Measurements from ENCODE around the gene TRPM1. TPM values are rescaled to one million over a fixed set of nuclear protein-coding genes. Genes with fewer than 3 reads are reported as not detected.

The TRPM1 gene
- total RNA-seq, 2 donors from 2014 or later = not detected

DNA sequence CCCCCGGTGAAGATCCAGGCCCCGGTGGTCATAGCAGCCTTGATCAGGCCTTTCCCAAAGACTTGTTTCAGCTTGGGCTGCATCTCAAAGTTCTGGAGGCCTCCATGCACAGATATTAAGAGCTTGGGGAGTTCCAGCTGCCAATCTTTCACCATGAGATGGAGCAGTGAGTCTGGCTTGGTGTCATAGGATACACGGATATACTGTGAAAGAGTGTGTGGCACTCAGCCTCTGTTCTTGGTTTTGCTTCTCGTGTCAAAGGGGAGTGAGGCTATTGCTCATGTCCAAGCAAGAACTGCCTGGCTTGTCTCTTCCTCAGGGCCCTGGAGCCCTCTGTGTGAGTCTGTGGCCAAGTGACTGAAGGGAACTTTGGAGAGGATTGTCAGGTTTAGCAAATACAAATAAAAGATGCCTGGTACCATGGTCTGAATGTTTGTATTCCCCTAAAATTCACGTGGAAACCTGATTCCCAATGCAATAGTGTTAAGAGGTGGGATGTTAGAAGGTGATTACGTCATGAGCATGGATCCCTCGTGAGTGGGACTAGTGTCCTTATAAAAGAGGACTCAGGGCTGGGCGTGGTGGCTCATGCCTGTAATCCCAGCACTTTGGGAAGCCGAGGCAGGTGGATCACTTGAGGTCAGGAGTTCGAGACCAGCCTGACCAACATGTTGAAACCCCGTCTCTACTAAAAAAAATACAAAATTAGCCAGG, 33.5 kb downstream of the TRPM1 start:
- no peaks in the 10 kb centered on the region for H3K36me3 Mint-ChIP-seq (ENCODE audit: insufficient read depth in 2 of 2)
- DNase-seq (no peak), ATAC-seq (replicated peaks in 1 of 2) (no peak)
- no peaks in the 10 kb centered on the region for H3K9me3 Mint-ChIP-seq
- no peak overlapping the region for H3K27ac Mint-ChIP-seq
- H3K27me3 Mint-ChIP-seq (ENCODE audit: low read depth) = peaks cover 6% of the 10 kb centered on the region
- H3K4me1 Mint-ChIP-seq (ENCODE audit: low read depth) = no peaks in the 10 kb centered on the region
- no peak overlapping the region for H3K4me3 Mint-ChIP-seq

GRCh38 chr15:31065824-31066223, 35.7 kb downstream of the TRPM1 start:
- Mint-ChIP-seq H3K36me3 (ENCODE audit: insufficient read depth in 2 of 2) (no peaks in the 10 kb centered on the region), H3K27me3 (ENCODE audit: low read depth) (no peaks in the 10 kb centered on the region), H3K27ac (no peak overlapping the region), H3K4me1 (ENCODE audit: low read depth) (no peaks in the 10 kb centered on the region), H3K4me3 (no peak overlapping the region), H3K9me3 (no peaks in the 10 kb centered on the region)
- ATAC-seq (replicated peaks in 1 of 2) (no peak), DNase-seq (no peak)

- H3K27ac Mint-ChIP-seq = no peak overlapping the region
- H3K4me3 Mint-ChIP-seq = no peak overlapping the region
- H3K4me1 Mint-ChIP-seq (ENCODE audit: low read depth) = no peaks in the 10 kb centered on the region
- H3K9me3 Mint-ChIP-seq = no peaks in the 10 kb centered on the region
- H3K27me3 Mint-ChIP-seq (ENCODE audit: low read depth) = peaks cover 16% of the 10 kb centered on the region
- DNase-seq (no peak), ATAC-seq (replicated peaks in 1 of 2) (no peak)
- peaks cover 0 to 3% of the 10 kb centered on the region in 2 donors for H3K36me3 Mint-ChIP-seq (ENCODE audit: insufficient read depth in 2 of 2)
Measured at GRCh38 chr15:31062911-31063310, 38.6 kb downstream of the TRPM1 start.

DNA sequence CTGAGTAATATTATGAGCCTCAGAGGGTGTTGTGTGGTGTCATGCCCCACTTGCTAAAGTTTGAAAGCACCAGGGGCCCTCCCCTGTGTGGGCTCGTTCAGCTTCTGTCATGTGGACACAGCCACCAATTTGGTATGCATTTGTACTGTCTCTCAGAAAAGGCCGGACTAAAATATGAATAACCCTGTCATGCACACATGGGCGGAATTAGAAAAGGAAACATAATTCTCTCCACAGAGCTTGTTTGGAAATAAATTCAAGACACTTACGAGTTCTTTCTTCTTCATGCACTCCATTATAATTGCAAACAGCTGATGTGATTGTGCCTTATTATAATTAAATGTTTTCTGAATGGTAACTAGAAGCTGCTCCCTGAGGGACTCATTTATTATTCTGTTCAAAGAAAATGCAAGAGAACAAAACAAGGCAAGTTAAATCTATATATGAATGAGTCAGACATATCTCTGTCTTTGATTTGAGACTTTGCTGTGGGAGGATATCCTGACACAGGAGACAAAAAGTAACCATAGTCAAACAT, 39.1 kb downstream of the TRPM1 start:
- peaks cover 0 to 3% of the 10 kb centered on the region in 2 donors for H3K36me3 Mint-ChIP-seq (ENCODE audit: insufficient read depth in 2 of 2)
- no peaks in the 10 kb centered on the region for H3K4me1 Mint-ChIP-seq (ENCODE audit: low read depth)
- DNase-seq = no peak
- no peak for ATAC-seq (replicated peaks in 1 of 2)
- H3K4me3 Mint-ChIP-seq = no peak overlapping the region
- H3K27me3 Mint-ChIP-seq (ENCODE audit: low read depth) = peaks cover 18% of the 10 kb centered on the region
- H3K9me3 Mint-ChIP-seq = no peaks in the 10 kb centered on the region
- no peak overlapping the region for H3K27ac Mint-ChIP-seq

DNA sequence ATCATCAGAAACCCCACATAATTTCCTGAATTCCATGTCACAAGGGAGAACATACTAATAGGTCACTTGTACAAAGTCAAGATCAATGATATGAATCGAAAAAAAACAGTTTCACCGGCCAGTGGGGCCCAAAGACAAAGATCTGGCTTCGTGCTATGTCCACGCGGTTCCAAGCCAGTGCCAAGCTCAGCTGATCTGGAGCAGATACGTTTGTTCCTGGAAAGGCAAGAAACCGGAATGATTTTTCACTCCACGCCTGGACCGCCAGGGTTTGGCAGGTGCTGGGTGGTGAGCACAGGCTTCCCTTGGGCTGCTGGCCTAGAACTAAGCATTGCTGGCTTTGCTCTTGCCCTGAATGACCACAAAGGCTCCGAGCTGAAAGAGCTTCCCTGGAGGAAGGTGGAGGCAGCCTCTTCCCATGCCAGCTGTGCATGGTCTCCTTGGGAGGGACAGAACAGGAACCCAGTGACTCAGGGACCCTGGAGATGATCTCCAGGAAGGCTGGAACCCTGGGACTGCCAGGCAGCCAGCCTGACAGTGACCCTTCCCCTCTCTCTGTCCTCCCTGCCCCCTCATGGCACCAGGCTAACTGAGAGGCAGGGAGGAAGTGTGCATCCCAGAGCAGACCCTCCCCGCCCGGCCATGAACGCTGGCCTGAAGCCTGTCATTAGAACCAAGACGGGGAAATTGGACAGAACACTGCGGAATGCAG, 40.9 kb downstream of the TRPM1 start:
- no peak overlapping the region for H3K27ac Mint-ChIP-seq
- H3K9me3 Mint-ChIP-seq = peaks cover 2% of the 10 kb centered on the region in 2 donors
- DNase-seq (no peak), ATAC-seq (replicated peaks in 1 of 2) (no peak)
- peaks cover 18% of the 10 kb centered on the region for H3K27me3 Mint-ChIP-seq (ENCODE audit: low read depth)
- peaks cover 0 to 3% of the 10 kb centered on the region in 2 donors for H3K36me3 Mint-ChIP-seq (ENCODE audit: insufficient read depth in 2 of 2)
- no peaks in the 10 kb centered on the region for H3K4me1 Mint-ChIP-seq (ENCODE audit: low read depth)
- H3K4me3 Mint-ChIP-seq = no peak overlapping the region

- H3K27me3 Mint-ChIP-seq (ENCODE audit: low read depth) = peaks cover 18% of the 10 kb centered on the region
- H3K4me3 Mint-ChIP-seq = no peak overlapping the region
- H3K9me3 Mint-ChIP-seq = peaks cover 2% of the 10 kb centered on the region in 2 donors
- DNase-seq = no peak
- no peak overlapping the region for H3K27ac Mint-ChIP-seq
- no peak for ATAC-seq (replicated peaks in 1 of 2)
- peaks cover 0 to 3% of the 10 kb centered on the region in 2 donors for H3K36me3 Mint-ChIP-seq (ENCODE audit: insufficient read depth in 2 of 2)
- no peaks in the 10 kb centered on the region for H3K4me1 Mint-ChIP-seq (ENCODE audit: low read depth)
Measured at GRCh38 chr15:31058236-31058962, 43.1 kb downstream of the TRPM1 start.

DNA sequence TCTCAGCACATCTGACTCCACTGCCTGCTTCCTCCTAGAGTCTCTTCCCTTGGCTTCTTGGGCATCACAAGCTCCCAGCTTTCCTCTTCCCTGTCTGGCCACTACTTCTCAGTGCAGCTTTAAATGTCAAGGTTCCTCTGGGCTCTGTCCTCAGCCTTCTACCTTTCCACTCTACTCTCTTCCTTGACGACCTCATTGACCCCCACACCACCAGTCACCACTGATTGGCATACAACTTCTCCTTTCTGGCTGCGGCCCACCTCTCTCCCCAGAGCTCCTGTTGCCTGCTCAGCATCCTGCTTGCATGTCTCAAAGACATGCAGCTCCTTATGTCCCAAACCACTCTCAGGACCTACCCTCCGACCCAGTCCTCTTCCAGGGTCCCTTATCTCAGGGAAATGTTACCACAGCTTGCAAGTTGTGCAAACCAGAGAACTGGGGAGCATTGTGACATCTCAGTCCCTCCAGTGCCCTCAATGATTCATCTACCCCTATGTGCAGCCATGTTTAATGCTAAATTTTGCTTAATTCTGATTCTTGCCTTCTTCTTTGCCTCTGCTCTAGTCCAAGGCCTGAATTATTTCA, 49.9 kb downstream of the TRPM1 start:
- H3K4me3 Mint-ChIP-seq = no peak overlapping the region
- no peaks in the 10 kb centered on the region for H3K4me1 Mint-ChIP-seq (ENCODE audit: low read depth)
- DNase-seq = no peak
- H3K9me3 Mint-ChIP-seq = no peaks in the 10 kb centered on the region
- no peaks in the 10 kb centered on the region for H3K27me3 Mint-ChIP-seq (ENCODE audit: low read depth)
- ATAC-seq (replicated peaks in 1 of 2) = no peak
- no peak overlapping the region for H3K27ac Mint-ChIP-seq
- no peaks in the 10 kb centered on the region for H3K36me3 Mint-ChIP-seq (ENCODE audit: insufficient read depth in 2 of 2)

- DNase-seq (no peak), ATAC-seq (replicated peaks in 1 of 2) (no peak)
- no peaks in the 10 kb centered on the region for H3K4me1 Mint-ChIP-seq (ENCODE audit: low read depth)
- H3K36me3 Mint-ChIP-seq (ENCODE audit: insufficient read depth in 2 of 2) = no peaks in the 10 kb centered on the region
- no peaks in the 10 kb centered on the region for H3K9me3 Mint-ChIP-seq
- H3K4me3 Mint-ChIP-seq = no peak overlapping the region
- no peak overlapping the region for H3K27ac Mint-ChIP-seq
- H3K27me3 Mint-ChIP-seq (ENCODE audit: low read depth) = no peaks in the 10 kb centered on the region
Measured at GRCh38 chr15:31050953-31051352, 50.6 kb downstream of the TRPM1 start.

GRCh38 chr15:31049682-31050615, 51.6 kb downstream of the TRPM1 start:
- H3K27me3 Mint-ChIP-seq (ENCODE audit: low read depth) = no peaks in the 10 kb centered on the region
- no peaks in the 10 kb centered on the region for H3K36me3 Mint-ChIP-seq (ENCODE audit: insufficient read depth in 2 of 2)
- no peak overlapping the region for H3K4me3 Mint-ChIP-seq
- DNase-seq (no peak), ATAC-seq (replicated peaks in 1 of 2) (no peak)
- no peaks in the 10 kb centered on the region for H3K9me3 Mint-ChIP-seq
- no peaks in the 10 kb centered on the region for H3K4me1 Mint-ChIP-seq (ENCODE audit: low read depth)
- H3K27ac Mint-ChIP-seq = no peak overlapping the region

DNA sequence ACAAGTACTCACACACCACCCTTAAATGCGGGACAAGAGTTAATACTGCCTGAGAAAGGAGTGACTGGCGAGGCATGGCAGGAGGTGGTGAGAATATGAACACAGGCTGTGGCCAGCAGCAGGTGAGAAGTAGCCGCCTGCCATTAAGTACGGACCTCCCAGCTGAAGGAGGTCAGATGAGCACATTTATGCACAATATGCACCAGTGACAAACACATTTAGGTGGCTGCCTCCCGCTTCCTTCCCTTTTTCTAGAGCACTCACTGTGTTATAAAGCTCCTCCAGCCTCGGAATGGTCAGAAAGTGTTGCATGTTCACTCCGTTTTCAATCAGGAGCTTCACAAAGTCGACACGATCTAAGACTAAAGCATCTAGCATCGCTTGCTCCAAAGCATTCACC, 52.4 kb downstream of the TRPM1 start:
- DNase-seq (no peak), ATAC-seq (replicated peaks in 1 of 2) (no peak)
- H3K36me3 Mint-ChIP-seq (ENCODE audit: insufficient read depth in 2 of 2) = no peaks in the 10 kb centered on the region
- H3K27ac Mint-ChIP-seq = no peak overlapping the region
- no peaks in the 10 kb centered on the region for H3K27me3 Mint-ChIP-seq (ENCODE audit: low read depth)
- H3K9me3 Mint-ChIP-seq = no peaks in the 10 kb centered on the region
- no peak overlapping the region for H3K4me3 Mint-ChIP-seq
- H3K4me1 Mint-ChIP-seq (ENCODE audit: low read depth) = no peaks in the 10 kb centered on the region

DNA sequence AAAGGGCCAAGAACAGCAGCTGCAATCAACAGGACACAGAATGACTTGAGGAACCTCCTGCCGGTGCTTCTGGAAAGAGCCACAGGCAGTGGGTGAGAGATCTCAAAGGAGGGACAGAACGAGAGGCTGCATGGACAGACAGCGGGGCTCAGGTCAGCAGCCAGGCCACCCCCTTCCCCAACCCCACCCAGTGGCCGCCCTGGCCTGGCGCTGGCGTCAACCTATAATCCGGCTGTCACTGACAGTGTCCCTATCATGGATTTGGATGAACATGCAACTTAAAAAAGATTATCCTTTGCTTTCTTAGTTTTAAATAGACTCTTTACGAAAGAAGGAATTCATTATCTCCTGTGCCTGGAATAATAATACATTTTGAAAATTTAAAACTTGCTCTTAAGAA, 54.1 kb downstream of the TRPM1 start:
- Mint-ChIP-seq H3K27me3 (ENCODE audit: low read depth) (no peaks in the 10 kb centered on the region), H3K36me3 (ENCODE audit: insufficient read depth in 2 of 2) (no peaks in the 10 kb centered on the region), H3K4me3 (no peak overlapping the region), H3K27ac (no peak overlapping the region), H3K4me1 (ENCODE audit: low read depth) (no peaks in the 10 kb centered on the region), H3K9me3 (no peaks in the 10 kb centered on the region)
- ATAC-seq (replicated peaks in 1 of 2) = no peak
- DNase-seq = no peak

DNA sequence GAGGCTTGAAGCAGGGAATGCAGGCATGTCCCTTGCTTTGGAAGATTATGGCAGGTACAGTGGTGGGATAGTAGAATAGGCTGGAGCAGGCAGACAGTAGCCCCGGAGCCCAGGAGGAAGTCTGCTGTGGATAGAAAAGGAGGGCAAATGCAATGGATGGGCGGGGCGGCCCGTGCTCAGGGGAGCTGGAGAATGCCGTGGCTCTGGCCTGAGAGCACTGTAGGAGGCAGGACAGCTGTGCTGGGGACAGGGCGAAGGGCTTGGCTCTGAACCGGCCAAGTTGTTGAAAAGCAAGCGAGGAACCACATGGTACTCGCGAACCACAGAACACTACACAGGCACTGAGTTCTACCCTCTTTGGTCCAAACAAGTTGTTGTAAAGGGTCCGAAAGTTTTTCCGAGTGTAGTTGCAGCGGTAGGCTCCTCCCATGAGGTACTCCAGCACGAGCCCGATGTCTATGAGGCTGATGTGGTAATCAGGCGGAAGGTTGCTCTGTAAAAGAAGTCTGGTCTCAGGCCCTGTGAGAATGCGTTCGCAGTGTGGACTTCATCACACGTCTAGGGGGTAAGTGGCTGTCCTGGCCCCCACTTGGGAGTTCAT, 54.7 kb downstream of the TRPM1 start:
- DNase-seq = no peak
- Mint-ChIP-seq H3K27me3 (ENCODE audit: low read depth) (no peaks in the 10 kb centered on the region), H3K4me1 (ENCODE audit: low read depth) (no peaks in the 10 kb centered on the region), H3K27ac (no peak overlapping the region), H3K36me3 (ENCODE audit: insufficient read depth in 2 of 2) (no peaks in the 10 kb centered on the region), H3K4me3 (no peak overlapping the region), H3K9me3 (no peaks in the 10 kb centered on the region)
- no peak for ATAC-seq (replicated peaks in 1 of 2)

Data from activated T-cell treated with anti-CD3 and anti-CD28 coated beads, Interleukin-2, amount 50 U/mL, for 72 hours (primary cell).